GM12801 (cell line): ENCODE data around the gene CLCN1.

ENCODE experiments used
- TF ChIP-seq, protein P1 (sequence below): IDR thresholded peaks from one replicate; pipeline ENCODE4 v1.5.1; 2011; ENCODE audit warnings: control low read depth; ENCODE audit not compliant: insufficient read length; ENCODE audit errors: extremely low read depth

The CLCN1 gene

DNA sequence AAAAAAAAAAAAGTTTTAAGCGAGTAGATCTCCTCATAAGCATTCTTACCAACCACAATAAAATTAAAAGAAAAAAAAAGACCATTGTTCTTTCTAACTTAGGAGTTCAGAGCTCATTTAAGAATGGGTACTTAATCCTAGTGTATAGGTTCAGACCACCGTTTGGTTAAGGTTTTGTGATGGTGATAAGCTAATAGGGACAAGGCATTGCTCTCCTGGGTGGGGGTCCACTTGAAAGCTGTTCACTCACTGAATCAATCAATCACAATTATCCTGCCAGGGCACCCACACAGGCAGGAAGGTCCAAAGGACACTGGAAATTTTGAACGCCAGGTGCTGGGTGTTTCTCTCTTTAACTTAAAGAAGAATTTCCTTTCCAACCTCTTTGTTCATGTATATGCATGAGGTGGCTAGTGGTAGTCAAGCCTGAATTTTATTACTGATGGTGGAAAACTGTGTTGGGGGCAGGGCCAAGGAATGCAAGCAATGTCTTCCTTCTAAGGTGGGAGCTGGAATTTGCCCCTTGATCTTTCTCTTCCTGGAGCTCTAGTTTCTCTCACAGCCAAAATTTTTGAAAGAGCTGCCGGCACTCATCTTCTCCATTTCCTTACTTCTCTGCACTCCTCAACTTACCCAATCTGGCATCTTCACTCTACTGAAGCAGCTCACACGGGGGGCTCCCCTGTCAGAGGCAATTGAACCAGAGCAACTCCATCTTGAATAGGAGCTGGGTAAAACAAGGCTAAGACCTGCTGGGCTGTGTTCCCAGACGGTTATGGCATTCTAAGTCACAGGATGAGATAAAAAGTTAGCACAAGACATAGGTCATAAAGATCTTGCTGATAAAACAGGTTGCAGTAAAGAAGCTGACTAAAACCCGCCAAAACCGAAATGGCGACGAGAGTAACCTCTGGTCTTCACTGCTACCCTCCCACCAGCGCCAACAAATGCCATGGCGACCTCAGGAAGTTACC lies 54.1 kb downstream of the CLCN1 start:
- TF ChIP-seq, protein P1, sequence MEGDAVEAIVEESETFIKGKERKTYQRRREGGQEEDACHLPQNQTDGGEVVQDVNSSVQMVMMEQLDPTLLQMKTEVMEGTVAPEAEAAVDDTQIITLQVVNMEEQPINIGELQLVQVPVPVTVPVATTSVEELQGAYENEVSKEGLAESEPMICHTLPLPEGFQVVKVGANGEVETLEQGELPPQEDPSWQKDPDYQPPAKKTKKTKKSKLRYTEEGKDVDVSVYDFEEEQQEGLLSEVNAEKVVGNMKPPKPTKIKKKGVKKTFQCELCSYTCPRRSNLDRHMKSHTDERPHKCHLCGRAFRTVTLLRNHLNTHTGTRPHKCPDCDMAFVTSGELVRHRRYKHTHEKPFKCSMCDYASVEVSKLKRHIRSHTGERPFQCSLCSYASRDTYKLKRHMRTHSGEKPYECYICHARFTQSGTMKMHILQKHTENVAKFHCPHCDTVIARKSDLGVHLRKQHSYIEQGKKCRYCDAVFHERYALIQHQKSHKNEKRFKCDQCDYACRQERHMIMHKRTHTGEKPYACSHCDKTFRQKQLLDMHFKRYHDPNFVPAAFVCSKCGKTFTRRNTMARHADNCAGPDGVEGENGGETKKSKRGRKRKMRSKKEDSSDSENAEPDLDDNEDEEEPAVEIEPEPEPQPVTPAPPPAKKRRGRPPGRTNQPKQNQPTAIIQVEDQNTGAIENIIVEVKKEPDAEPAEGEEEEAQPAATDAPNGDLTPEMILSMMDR = no peak

DNA sequence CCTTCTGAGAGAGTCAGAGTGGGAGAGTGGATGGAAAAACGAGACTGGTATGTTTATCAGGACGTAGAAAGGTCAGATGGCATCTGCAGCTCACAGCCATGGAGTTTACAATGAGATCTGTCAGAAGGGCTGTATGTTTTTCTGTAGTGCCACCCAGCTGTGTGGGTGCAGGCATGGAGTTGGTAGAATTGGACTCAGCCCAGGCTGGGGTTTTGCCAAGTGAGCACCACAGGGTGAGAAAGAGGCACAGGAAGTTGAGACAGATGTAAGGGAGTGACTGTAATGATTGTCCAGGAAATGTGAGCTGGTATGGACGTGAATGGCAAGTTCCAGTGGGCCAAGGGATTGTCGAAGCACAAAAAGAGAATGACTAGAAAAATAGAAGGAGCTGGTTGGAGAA lies 56.2 kb downstream of the CLCN1 start:
- TF ChIP-seq, protein P1 = no peak

DNA sequence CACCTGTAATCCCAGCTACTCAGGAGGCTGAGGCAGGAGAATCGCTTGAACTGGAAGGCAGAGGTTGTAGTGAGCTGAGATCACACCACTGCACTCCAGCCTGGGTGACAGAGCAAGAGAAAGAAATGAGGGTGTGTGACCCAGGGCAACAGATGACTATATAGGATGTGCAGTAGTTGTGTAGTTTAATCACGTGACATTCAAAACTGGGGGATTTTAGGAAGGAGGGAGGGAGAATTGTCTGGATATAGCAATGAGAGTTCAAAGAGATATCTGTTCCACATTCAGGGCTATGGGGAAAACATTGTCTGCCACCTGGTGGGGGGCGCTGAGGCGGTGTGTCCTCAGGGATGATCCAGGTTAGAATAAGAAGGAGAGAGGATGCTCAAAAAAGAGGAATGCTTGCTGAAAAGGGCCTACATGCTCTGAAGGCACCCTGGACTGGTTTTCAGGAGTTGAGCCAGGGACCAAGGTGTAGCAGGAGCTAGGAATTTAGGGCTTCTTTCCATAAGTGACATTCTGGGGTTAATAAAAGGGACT lies 57.4 kb downstream of the CLCN1 start:
- TF ChIP-seq, protein P1 = no peak

DNA sequence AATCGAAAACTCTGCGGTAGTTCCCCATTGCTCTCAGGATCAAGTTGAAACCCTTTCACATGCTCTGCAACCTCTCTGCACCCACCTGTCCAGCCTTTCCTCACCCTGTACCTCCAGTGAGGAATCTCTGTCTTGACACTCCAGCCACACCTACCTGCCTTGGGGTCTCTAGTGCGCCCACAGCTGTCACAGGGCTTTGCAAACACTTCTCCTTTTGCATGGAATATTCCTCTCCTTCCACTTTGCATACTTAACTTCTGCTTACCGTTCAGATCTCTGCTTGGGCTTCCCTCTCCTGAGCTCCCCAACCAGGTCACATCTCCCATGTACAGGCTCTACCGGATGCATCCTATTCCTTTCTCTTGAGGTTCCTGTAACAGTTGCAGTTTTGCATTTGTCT lies 58.6 kb downstream of the CLCN1 start:
- TF ChIP-seq, protein P1 = no peak

DNA sequence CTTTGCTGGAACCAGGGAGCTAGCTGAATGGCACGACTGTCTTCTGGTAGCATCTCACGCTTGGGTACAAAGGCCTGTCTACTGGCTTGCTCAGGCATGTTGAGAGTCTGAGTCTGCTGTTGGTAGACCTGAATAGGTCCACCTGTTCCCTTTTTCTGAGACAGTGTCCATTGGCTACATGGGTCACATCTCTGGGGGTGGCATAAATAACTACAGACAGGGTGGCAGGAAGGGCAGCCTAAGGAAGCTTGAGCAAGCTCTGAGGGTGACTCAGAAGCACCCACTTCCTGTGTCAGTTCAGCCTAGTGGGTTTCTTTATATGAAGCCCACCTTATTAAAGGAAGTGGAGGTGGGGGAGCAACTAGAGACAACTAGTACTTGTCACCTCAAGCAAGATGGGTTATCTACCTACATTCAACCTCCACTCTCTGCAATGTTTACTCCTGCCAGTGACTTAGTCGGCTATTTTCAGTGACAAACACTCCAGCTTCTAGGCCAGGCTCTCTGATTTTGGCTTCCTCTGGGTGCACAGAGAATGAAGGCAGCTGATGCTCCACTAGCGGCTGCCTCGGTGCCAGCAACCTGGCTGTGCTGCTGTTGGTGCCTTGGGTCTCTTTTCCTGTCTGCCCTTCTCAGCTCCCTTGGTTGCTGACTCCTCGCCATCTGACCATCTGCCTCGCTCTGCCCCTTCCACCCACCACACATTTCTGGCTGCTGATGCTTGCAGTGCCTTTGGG lies 59.6 kb downstream of the CLCN1 start:
- TF ChIP-seq, protein P1 = no peak

DNA sequence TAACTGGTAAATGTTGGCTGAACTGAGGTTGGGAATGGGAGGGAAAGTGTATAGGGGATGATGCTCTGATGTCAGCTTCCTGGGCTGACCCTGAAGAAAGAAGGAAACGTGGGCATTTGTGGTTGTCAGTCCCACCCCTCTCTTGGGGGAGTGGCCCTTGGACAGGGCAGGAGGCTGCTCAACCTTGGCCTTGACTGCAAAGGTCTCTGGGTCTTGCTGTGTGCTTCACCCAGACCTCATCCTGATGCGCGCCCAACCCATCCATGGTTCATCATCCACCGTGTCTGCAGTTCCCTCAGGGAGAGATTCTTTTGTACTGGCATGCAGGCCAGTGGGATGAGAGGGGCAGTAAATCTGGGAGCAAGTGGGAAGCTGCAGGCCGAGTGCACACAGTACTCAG lies 60.5 kb downstream of the CLCN1 start:
- TF ChIP-seq, protein P1 = no peak

DNA sequence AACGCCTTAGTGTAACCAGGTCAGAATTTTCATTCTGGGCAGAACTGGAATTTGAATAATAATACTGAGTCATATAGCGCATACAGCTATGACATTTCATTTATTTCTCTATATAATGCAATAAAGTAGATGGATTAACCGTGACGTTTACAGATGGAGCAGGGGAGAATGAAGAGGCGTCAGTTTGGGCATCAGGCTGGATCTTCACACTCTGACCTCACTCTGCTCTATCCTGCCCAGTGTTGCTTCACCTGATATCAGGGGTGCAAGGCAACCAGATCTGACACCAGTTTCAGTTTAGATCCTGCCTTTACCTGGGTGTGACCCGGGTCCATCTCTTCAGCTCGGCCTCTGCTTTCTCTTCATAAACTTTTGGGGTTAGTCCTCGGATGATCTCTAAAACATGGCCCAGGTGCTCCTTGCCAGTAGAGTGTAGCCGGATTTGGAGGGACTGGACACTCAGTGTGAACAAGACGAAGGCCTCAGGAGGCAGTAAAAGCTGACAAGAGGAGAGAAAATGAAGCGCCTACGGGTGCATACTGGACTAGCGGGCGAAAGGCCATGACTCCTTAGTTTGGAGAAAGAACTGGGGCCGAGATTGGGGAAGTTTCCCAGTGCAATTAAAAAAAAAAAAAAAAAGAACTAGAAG lies 63.8 kb downstream of the CLCN1 start:
- TF ChIP-seq, protein P1 = no peak
